ENCODE data around the gene IL24.

The IL24 gene

DNA sequence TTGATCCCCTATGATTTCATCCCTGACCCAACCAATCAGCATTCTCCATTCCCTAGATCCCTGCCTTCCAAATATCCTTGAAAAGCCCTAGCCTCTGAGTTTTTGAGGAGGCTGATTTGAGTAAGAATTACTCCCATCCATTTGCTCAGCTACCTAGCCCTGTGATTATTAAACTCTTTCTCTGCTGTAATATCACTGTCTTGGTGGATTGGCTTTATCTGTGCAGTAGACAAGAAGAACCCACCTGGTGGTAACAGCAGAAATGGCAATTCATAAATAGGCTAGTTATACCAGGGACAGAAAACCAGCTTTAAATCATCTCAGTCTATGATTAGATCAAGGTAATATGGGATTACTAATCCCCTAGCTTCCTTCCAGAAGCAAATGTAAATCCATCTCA, 18.8 kb upstream of the IL24 start:
- DNase-seq, result no peak

DNA sequence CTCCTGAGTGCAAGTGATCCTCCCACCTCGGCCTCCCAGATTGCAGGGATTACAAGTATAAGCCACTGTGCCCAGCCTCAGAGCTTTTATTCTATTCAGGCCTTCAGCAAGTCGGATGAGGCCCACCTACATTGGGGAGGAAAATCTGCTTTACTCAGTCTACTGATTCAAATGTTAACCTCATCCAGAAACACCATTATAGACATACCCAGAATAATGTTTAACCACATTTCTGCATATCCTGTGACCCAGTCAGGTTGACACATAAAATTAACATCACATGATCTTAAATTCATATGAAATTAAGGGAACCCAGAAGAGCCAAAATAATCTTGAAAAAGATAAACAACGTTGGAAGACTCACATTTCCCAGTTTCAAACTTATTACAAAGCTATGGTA, 16.9 kb upstream of the IL24 start:
- no peak for DNase-seq

DNA sequence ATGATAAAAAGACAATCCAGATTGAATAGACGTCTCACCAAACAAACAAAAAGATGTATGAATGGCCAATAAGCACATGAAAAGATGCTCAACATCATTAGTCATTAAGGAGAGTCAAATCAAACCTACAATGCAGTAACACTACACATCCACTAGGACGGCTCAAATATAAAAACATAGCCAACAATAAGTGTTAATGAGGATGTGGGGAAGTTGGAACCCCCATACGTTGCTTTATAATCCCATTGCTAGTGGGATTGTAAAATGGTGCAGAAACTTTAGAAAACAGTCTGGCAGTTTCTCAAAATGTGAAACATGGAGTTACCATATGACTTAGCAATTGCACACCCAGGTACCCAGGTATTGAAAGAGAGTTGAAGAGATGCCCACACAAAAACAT, 14.7 kb upstream of the IL24 start:
- DNase-seq, result no peak

DNA sequence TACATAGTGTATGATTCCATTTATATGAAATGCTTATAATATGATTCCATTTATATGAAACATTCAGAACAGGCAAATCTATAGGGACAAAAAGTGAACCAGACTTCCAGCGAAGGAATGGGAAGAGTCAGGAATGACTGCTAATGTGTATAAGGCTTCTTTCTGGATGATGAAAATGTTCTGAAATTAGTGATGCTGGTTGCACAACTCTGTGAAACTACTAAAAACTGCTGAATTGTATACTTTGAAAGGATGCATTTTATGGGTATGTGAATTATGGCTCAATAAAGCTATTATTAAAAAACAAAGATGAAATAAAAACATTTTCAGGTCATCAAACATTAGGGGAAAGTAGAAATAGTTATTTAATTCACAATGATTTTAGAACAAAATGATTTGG, 14.1 kb upstream of the IL24 start:
- no peak for DNase-seq

DNA sequence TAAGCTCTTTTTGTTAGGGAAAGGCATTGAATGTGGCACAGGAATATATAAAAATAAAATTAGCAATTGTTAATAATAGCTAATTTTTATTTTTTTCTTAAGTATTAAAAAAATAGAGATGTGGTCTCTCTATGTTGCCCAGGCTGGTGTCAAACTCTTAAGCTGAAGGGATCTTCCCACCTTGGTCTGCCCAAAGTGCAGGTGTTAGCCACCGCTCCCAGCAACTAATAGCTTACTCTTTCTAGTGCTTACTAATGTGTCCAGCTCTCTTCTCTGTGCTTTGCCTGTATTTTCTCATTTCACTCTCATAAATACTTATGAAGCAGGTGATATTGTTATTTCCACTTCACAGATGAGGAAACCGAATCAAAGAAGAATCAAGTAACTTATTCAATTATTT, 13.4 kb upstream of the IL24 start:
- no peak for DNase-seq

DNA sequence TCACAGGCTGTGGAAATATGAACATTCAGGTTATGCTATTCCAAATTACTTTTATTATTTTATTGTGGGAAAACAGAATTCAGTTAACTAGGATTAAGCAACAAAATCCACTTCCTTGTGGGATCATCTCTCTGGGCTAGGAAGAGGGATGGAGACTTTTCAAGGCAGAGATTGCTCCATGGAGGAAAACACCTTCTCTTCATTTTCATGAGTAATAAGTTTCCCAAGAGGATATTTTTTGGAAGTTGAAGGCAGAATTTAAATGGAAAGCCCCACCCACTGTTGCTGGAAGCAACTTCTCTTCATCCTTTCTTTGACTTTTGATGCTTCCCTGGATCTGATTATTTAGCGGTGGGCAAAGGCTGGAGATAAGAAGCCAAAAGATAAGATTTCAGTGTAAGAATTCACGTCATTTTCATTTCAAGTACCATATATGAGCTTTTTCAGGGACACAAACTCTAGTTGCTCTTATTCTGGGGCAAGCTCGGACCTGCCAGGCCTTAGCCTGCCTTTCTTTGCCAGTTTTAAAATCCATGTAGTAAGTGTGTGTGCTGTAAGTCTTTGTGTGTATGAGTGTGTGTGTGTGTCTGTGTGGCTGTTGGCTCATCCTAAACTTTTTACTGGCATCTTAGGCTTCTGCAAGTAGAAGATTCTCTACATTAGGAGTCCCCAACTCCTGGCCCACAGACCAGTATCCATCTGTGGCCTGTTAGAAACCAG, 11.7 kb upstream of the IL24 start:
- DNase-seq, result no peak

DNA sequence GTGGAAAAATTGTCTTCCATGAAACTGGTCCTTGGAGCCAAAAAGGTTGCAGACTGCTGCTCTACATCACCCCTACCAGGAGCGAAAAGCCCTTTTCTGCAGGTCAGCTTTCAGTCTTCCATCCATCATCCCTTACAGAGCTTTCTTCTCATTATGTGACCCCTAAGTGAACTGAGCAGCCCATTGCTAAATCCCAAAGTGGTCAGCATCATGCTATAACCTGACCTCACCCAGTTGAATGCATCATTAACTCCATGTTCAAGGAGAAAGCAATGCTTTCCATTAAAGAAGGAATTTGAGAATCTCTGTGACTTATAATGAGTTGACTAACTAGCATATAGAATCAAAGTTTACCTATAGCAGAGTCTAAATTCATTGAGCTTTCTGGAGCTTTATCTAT, 10.4 kb upstream of the IL24 start:
- DNase-seq, result no peak

DNA sequence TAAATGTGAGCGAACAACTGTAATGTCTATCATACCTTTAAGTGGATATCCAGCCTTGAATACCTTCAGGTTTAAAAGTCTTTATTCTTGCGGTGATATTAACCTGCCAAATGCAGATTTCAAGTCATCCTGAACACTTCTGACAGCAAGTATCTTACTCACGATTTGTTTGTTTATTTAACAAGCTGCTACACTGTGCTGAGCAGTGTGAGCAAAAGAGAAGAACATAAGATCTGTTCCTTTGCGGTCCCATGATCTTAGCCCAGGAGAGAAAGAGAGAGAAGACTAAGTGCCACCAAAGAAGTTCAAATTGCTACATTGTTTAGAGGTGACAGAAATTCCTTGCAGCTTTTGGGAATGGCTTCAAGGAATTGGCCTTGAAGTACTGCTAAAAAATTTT, 9.5 kb upstream of the IL24 start:
- DNase-seq, result no peak

DNA sequence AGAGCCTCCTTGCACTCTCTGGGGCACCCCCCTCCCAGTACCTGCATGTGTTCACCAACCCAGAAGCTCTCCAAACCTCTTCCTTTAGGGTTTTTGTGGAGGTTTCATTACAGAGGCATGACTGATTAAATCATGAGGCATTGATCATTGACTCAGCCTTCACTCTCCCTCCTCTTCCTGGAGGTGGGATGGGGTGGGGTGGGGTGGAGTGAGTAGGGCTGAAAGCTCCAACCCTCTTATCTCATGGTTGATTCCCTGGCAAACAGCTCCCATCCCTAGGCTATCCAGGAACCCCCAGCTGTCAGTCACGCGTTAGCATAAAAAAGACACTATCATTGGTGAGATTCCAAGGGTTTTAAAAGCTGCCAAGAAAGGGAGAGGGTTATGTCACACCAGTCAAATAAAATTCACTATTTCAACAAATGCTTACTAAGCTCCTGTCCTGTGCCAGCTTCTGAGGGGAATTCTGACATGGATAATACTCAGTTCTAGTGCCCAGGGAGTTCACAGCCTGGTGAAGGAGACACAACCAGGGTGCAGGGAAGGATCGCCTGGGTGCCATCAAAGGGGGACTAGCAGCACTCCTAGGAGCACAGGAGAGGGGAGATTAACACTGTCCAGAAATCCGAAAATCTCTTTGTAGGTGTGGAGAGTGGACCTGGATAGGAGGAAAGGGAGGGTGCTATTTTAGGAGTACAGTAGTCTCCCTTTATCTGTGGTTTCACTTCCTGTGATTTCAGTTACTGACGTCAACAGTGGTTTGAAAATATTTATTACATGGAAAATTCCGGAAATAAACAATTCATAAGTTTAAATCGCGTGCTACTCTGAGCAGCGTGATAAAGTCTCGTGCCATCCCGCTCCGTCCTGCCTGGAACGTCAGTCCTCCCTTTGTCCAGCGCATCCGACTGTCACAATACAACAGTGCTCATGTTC, 6.8 kb upstream of the IL24 start:
- no peak for DNase-seq

DNA sequence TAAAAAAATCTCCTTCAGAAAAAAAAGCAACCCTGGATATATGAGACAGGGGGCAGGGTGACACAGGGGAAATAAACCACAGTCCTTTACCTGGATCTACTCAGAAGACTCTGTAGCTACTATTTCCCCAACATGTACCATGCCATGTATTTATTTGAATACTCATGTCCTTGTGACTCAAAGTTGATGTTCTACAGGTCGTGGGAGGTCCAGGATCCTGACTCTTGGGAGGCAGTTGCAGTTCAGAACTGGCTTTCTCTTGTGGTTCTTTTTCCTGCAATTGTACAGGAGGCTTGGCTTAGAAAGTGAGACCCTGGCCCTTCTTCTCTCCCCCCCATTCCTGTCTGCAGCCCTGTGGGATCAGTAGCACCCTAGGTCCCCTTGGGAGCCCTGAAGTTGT, 5.8 kb upstream of the IL24 start:
- no peak for DNase-seq

DNA sequence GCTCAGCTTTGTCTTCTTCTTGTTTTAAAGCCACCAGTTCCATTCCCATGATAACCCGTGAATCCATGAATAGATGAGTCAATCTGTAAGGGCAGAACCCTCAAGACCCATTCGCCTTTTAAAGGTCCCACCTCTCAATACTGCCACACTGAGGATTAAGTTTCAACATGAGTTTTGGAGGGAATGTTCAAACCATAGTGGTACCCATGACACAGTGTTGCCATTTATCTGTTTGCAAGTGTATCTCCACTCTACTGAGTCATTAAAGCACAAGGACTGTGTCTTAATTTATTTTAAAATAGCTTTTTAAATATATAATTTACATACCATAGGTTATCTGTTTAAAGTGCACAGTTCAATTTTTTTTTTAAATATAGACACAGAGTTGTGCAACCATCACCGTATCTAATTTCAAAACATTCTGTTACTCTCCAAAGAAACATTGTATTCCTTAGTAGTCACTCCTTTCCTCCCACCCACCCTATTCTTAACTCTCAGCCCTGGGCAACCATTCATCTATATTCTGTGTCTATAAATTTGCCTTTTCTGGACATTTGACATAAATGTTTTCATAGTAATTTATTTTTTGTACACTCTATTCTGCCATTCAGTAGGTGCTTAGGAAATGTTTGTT, 4.8 kb upstream of the IL24 start:
- no peak for DNase-seq

DNA sequence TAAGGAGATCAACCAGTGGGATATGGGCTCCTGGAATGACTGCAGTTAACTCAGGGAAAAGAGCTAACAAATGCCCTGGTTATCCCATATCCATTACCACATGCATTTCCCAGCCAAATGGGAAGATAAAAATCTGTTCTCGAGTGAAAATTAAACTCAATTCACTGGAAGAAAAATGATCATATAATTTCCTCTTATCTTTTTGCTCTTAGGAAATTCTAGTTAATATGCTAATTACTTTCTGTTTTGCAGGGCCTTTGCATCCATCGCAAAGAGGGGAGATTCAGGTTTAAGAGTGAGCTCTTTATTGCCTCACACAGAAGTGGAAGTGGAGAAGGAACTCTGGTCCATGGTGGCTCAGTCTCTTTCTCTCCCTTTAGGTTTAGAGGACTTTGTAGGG, 3.9 kb upstream of the IL24 start:
- DNase-seq, result no peak

DNA sequence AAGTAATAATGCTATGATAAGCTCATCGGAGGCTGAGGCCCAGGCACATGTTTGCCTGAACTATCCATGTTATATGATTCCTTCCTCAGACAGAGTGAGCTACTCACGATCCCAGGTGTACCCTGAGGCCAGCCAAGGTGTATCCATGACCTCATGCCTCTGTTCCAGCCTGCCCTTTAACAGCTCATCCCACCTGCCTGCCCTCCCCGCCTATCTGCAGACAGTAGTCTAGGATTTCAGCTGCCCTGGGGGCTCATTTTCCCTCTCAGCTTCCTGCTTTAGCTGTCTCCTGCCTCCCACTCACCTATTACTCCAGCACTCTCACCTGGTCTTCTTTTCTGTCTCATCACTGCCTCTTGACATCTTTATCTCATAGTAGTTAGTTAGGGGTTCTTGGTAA, 1.9 kb upstream of the IL24 start:
- DNase-seq, result no peak

DNA sequence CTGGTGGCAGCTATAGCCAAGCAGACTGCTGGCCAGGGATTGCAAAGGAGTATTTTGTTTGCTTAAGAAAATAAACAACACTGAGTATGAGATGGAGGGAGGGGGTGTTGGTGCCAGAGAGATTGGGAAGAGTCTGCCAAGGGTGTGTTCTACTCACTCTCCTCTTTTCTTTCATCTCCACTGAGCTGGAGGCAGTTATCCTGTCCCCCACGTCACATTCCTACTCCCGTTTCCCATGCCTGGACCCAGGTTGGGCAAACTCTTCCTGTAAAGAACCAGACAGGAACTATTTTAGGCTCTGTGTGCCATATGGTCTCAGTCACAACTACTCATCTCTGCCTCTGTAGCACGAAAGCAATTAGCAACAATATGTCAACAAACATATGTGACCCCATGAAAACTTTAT, 1.4 kb upstream of the IL24 start:
- no peak for DNase-seq

DNA sequence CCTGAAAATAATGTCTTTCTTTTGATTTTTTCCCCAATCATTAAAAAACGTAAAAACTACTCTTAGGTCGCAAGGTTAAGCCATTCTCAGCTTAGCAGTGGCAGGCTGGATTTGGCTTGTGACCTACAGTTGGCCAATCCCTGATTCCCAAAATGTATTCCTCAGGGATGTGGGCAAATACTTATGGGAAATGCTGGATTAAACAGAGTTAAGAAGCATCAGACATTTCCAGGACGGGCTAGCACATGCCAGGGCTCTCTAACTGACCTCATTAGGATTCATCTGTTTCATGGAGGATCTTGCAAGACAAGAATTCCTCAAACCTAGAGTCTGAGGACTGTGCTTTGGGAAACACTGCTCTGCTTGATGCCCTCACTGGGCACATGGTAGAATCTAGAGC, 982 bp upstream of the IL24 start:
- no peak for DNase-seq

DNA sequence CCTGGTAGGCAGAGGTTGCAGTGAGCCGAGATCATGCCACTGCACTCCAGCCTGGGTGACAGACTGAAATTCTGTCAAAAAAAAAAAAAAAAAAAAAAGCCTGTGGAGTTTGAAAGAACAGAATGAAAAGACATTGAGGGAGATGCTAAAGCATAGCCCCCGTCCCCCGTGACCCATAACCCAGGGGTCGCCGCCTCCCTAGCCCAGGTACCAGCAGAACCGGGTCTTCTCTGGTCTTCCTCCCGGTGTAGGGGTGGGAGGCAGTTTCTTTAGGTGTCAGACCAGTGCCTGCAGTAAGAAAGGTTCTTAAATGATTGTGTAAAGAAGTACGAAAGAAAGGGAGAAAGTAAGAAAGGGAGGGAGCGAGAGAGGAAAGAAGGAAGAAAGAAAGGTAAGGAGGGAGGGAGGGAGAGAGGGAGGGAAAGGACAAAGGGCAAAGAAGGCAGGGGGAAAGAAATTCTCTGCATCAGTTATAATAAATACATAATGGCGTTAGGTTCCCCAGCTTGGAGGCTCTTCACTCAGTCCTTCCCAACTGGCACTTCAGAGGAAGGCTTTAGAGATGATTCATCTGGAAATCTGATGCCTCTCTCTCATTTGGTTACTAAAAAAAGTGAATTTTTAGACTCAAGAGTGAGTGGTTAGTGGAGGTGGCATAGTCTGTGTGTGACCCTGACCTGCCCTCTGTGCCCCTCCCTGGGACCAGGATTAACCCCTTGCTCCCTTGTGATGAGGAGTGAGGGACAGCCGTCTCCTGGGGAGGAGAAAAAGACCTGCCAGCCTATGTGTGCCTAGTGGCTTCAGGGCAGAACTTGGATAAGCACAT, 1.1 kb downstream of the IL24 start:
- no peak for DNase-seq

DNA sequence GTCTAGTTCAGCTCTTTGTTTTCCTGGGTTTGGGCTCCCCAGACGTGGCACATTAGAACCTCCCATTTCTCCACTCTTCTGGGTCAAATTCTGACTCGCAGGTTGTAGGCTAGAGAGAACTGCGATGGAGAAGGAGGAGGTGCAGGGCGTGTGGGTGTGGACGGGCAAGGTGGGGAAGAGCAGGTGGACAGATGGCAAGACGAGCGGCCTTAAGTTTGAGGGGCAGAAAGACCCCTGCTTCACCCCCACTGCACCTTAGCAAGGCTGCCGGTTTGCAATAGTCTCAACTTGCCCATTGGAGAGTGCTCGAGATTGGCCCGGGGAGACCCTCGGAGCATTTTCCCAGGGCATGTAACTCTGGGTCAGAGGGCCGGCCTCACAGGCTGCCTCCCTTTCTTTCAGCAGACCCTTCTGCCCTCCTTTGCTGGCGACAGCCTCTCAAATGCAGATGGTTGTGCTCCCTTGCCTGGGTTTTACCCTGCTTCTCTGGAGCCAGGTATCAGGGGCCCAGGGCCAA, 1.7 kb downstream of the IL24 start:
- no peak for DNase-seq

DNA sequence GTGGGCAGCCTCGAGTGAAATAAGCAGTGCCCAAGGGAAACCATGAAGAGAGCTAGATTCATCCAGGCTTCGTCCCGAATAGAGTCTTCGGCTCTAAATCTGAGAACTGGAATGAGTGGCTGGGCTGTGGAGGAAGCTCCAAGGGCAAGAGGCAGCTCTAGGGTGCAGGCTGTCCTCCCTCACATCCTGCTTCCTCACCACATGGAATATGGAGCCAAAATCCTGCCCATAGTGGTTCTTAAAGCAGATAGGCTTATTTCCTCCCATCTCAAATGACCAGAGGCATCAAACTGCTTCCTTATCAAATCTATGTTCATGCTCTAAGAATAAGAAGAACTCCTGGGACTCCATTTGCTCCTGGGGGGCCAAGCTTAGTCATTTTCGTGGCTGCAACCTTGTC, 2.5 kb downstream of the IL24 start:
- DNase-seq, result no peak

DNA sequence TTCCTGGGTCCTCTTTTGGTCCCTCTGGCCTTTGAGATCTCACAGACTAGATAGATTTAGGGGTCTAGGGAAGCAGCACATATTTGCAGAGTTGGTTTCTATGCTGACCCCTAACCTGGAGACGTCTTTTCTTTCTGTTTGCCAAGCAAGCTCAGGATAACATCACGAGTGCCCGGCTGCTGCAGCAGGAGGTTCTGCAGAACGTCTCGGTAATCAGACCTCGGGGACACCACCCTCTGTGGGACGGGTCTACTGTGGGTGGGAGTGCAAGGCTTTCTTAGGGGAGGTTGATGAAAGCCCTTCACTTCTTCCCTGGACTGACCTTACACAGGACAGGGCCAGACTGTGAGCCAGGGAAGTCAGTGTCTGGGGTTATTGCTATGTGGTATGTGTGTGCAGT, 2.9 kb downstream of the IL24 start:
- DNase-seq, result no peak

DNA sequence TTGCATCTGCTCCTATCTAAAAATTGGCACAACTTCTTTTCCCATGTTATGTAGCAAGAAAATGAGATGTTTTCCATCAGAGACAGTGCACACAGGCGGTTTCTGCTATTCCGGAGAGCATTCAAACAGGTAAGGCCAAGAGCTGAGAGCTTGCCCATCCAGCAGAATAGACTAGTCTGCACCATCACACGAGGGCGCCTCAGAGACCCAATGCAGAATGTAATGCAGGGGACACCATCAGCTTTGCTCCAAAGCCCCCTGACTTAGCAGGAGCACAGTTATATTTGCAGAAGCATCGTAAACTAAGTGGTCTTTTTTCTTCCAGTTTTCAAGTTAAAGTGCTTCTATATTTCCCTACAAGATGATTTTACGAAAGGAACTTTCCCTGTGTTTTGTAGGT, 4.7 kb downstream of the IL24 start:
- no peak for DNase-seq

DNA sequence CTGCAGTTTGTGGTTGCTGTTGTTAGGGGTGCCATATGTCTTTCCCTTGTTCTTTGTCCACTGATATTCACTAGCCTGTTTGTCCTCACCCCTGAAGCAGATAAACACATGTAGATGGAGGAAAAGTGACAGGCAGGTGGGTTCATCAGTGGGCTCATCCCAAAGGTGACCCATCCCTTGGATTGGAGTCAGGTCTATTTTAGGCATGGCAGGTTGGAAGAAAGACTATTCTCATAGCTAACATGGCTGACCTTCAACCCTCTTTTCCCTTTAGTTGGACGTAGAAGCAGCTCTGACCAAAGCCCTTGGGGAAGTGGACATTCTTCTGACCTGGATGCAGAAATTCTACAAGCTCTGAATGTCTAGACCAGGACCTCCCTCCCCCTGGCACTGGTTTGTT, 5.5 kb downstream of the IL24 start:
- no peak for DNase-seq

DNA sequence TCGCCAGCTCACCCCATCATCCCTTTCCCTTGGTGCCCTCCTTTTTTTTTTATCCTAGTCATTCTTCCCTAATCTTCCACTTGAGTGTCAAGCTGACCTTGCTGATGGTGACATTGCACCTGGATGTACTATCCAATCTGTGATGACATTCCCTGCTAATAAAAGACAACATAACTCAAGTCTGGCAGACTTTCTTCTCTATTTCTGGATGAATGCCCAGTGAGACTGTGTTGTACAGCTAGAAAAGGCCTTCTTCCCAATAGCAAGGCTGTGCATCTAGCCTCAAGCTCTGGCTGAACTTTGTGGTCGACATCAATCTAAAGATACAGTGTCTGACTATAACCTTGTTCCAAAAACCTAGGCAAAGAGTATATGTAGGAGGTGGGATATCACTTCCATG, 6.4 kb downstream of the IL24 start:
- no peak for DNase-seq
